ENCODE results near the gene SCGB1A1.

Gene SCGB1A1

DNA sequence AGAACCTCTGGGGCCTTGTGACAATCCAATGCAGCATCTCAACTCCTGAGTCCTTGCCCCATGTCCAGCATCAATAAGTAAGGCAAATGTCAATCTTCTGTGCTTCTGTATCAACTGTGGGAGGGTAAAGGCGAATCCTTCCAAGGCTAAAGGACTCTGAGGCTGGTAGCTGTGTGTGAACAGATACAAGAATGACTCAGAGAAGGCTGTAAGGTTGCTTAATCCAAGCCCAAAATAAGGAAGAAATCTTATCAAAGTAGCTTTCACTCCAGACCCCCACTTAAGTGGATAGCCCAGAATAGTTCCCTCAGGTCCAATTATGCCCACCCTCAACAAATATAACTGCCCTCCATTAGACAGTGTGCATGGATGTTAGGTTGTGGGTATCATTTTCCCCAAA lies 28.1 kb upstream of the SCGB1A1 start:
- no peaks in the 10 kb centered on the region for H3K27me3 ChIP-seq (ENCODE audit: insufficient read depth, low read length)
- H3K9me3 ChIP-seq (ENCODE audit: low read length), result no peaks in the 10 kb centered on the region
- no peak overlapping the region for H2AFZ ChIP-seq (ENCODE audit: low read depth, low read length)
- H3K4me1 ChIP-seq (ENCODE audit: insufficient read depth, low read length), result peaks cover 4% of the 10 kb centered on the region
- H3K4me3 ChIP-seq (ENCODE audit: low read length), result no peak overlapping the region
- H3K36me3 ChIP-seq (ENCODE audit: insufficient read depth, low read length), result no peaks in the 10 kb centered on the region

DNA sequence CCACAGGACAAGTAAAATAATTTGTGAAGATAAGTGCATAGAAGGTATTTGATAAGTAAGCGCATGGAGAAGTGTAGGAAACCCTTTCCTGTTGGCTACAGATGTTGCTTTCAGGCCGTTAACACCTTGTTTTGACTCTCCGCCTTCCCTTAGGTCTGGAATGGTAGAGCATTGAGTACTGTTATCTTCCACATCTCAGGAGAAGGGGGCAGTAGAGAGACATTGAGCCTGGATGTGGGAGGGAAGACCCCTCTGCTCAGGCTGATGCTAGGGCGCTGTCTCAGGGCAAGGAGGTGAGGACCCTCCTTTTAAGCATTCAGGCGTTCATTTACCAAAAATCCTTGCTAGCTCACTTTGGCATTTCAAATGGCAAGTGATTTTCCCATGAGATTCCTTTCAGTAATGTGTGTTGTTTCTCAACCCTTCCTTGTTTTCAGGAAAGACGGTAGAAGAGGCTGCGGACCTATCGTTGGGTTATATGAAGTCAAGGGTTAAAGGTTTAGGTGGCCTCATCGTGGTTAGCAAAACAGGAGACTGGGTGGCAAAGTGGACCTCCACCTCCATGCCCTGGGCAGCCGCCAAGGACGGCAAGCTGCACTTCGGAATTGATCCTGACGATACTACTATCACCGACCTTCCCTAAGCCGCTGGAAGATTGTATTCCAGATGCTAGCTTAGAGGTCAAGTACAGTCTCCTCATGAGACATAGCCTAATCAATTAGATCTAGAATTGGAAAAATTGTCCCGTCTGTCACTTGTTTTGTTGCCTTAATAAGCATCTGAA lies 27.0 kb upstream of the SCGB1A1 start:
- Histone ChIP-seq H3K27me3 (ENCODE audit: insufficient read depth, low read length) (no peaks in the 10 kb centered on the region), H3K36me3 (ENCODE audit: insufficient read depth, low read length) (no peaks in the 10 kb centered on the region), H3K9me3 (ENCODE audit: low read length) (no peaks in the 10 kb centered on the region), H3K4me1 (ENCODE audit: insufficient read depth, low read length) (peaks cover 4% of the 10 kb centered on the region), H2AFZ (ENCODE audit: low read depth, low read length) (no peak overlapping the region), H3K4me3 (ENCODE audit: low read length) (no peak overlapping the region)

DNA sequence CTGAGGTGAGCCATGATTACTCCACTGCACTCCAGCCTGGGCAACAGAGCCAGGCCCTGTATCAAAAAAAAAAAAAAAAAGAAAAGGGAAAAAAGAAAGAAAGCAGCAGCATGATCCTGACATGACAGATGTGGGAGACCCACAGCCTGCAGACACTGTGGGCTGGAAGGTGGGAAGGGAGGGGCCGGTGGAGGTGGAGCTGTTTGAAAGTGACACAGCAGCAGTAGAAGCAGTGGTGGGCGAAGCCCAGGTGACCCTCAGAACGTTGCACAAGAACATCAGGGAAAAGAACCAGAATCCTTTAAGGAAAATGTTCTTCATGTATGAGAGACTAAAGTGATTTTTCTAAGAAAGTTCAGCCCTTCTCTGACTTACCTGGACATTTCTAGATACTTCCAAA lies 26.3 kb upstream of the SCGB1A1 start:
- H2AFZ ChIP-seq (ENCODE audit: low read depth, low read length), result no peak overlapping the region
- H3K9me3 ChIP-seq (ENCODE audit: low read length), result no peaks in the 10 kb centered on the region
- H3K27me3 ChIP-seq (ENCODE audit: insufficient read depth, low read length), result no peaks in the 10 kb centered on the region
- peaks cover 4% of the 10 kb centered on the region for H3K4me1 ChIP-seq (ENCODE audit: insufficient read depth, low read length)
- H3K36me3 ChIP-seq (ENCODE audit: insufficient read depth, low read length), result no peaks in the 10 kb centered on the region
- no peak overlapping the region for H3K4me3 ChIP-seq (ENCODE audit: low read length)

DNA sequence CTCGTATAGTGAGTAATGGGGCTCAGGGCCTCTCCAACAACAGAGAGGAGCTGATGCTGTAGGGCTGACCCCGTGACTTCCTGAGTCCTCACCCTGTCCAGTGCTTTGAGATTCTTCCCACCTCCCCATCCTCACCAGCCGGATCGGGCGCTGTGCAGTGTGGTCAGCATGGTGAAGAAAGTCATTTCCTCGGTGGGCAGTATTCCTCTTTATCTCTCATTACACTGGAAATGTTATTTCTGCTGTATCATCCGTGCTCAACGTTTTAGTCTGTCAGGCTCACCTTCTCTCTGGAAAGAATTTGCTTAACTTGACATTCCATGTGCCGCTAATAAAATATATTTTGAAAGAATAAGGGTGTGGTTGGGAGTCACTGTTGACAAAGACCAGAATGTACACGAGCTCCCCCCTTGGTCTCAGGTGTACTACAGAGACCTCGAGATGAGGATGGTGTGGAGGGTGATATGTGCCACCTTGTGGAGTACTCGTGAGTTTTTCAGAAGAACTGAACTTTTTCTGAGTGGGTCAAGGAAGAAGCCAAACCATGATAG lies 25.7 kb upstream of the SCGB1A1 start:
- peaks cover 4% of the 10 kb centered on the region for H3K4me1 ChIP-seq (ENCODE audit: insufficient read depth, low read length)
- H2AFZ ChIP-seq (ENCODE audit: low read depth, low read length), result no peak overlapping the region
- H3K27me3 ChIP-seq (ENCODE audit: insufficient read depth, low read length), result no peaks in the 10 kb centered on the region
- no peaks in the 10 kb centered on the region for H3K9me3 ChIP-seq (ENCODE audit: low read length)
- no peaks in the 10 kb centered on the region for H3K36me3 ChIP-seq (ENCODE audit: insufficient read depth, low read length)
- H3K4me3 ChIP-seq (ENCODE audit: low read length), result no peak overlapping the region

DNA sequence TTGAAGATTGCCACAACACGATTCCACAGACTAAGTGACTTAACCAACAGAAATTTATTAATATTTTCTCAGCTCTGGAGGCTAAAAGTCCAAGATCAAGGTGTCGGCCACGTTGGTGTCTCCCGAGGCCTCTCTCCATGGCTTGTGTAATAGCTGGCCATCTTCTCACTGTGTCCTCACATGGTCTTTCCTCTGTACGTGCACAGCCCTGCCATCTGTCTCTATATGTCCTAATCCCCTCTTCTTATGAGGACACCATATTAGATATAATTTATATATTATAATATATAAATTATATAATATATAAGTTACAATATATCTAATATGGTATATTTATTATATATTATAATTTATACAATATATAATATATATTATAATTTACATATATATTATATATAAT lies 25.1 kb upstream of the SCGB1A1 start:
- H3K36me3 ChIP-seq (ENCODE audit: insufficient read depth, low read length), result no peaks in the 10 kb centered on the region
- H2AFZ ChIP-seq (ENCODE audit: low read depth, low read length), result no peak overlapping the region
- H3K4me1 ChIP-seq (ENCODE audit: insufficient read depth, low read length), result peaks cover 4% of the 10 kb centered on the region
- no peaks in the 10 kb centered on the region for H3K9me3 ChIP-seq (ENCODE audit: low read length)
- no peak overlapping the region for H3K4me3 ChIP-seq (ENCODE audit: low read length)
- no peaks in the 10 kb centered on the region for H3K27me3 ChIP-seq (ENCODE audit: insufficient read depth, low read length)

DNA sequence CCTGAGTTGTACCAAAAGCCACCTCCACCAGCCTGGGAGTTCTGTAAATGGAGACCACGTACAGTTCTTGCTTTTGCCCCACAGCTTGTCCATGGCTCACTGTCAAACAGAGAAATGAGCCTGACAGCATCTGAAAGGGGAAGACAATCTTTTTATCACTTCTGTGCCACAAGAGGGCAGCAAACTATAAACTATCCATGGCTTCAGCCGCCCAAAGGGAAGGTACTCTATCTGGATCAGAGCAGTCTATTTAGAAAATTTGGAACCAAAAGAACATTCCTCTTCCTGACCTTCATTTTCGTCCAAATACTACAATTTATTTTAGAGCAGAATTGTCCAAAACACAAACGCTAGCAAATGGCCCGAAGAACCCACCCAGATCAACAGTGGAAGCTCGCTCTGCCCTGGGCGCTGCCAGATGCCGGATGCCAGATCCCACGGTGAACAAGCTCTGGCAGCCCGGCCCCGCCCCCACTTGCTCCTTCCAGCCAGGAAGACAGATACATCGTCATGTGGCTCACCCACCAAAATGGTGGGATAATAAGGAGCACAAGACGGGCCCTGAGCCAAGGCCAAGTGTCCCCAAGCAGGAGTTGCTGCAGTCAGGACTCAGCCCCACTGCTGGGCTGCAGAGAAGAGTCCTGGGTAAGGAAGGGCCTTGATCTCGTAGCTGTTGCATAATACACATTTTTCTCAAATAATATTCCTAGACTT lies 23.9 kb upstream of the SCGB1A1 start:
- Histone ChIP-seq H3K4me1 (ENCODE audit: insufficient read depth, low read length) (peaks cover 4% of the 10 kb centered on the region), H3K36me3 (ENCODE audit: insufficient read depth, low read length) (no peaks in the 10 kb centered on the region), H2AFZ (ENCODE audit: low read depth, low read length) (peak overlapping the region; percentile 12), H3K4me3 (ENCODE audit: low read length) (no peak overlapping the region), H3K27me3 (ENCODE audit: insufficient read depth, low read length) (no peaks in the 10 kb centered on the region), H3K9me3 (ENCODE audit: low read length) (no peaks in the 10 kb centered on the region)

DNA sequence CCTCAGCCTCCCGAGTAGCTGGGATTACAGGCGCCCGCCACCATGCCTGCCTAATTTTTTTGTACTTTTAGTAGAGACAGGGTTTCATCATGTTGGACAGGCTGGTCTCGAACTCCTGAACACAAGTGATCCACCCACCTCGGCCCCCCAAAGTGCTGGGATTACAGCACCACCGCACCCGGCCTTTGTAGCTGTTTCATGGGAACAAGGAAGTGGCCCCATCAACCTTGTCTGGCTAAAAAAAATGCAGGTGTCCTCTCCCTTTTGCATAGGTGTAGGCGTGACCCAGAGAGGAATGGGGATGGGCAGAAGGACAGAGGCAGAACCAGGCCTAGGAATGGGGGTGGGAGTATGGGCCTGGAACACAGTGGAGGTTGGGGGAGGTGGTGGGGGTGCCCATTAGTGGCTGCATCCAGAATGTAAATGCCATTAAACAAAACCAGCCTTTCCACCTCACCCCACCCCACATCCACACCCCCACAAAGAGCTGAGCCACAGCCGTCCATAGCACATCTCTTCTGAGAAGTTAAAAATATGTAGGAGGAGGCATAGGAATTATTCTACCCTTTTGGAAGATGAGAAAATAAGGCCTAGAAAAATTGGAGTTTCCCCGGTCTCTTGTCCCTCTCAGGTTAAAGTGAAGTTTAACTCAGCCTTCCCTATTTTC lies 22.8 kb upstream of the SCGB1A1 start:
- Histone ChIP-seq H3K9me3 (ENCODE audit: low read length) (no peaks in the 10 kb centered on the region), H3K4me1 (ENCODE audit: insufficient read depth, low read length) (peaks cover 6% of the 10 kb centered on the region), H3K27me3 (ENCODE audit: insufficient read depth, low read length) (no peaks in the 10 kb centered on the region), H3K4me3 (ENCODE audit: low read length) (no peak overlapping the region), H3K36me3 (ENCODE audit: insufficient read depth, low read length) (no peaks in the 10 kb centered on the region), H2AFZ (ENCODE audit: low read depth, low read length) (no peak overlapping the region)

DNA sequence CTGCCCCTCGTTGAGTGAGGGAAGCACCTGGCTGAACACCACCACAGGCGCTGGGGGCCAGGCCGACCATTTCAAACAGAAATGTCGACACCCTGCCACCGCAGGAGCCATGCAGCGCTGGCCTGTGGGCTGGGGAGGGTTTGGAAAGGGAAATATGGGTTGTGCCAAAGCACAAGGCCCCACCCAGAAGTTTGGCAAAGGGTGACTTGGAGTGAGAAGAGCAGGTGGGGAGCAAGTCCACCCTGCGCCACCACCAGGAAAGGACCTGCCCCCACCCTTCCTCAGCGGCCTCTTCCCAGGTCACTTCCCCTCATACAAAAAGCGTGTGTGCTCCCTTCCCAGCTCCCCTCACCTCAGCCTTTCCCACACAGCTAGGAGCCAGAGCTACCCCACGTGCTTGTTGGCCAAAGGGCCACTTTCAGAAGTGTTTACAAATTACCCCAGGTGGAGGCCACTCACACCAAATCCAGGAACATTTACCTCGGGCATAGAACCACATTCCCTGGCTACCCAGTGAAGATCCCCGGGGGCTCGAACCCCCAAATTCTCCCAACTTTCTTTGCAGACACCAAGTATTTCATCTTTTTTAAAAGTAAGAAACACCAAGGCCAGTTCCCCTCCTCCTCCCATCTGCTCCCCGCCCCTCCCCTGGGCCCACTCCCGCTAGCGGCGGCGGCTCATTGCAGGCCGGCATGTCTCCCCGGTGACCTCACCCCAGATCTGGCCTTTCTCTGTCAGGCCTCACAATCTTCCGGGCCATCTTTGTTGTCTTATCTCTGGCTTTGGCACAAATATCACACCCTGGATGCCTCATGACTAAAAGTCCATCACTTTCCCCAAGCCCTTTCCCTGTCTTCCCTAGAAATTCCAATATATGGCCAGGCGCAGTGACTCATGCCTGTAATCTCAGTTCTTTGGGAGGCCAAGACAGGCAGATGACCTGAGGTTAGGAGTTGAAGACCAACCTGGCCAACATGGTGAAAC lies 20.5 kb upstream of the SCGB1A1 start:
- Histone ChIP-seq H2AFZ (ENCODE audit: low read depth, low read length) (no peak overlapping the region), H3K4me3 (ENCODE audit: low read length) (no peak overlapping the region), H3K27me3 (ENCODE audit: insufficient read depth, low read length) (no peaks in the 10 kb centered on the region), H3K36me3 (ENCODE audit: insufficient read depth, low read length) (no peaks in the 10 kb centered on the region), H3K9me3 (ENCODE audit: low read length) (no peaks in the 10 kb centered on the region), H3K4me1 (ENCODE audit: insufficient read depth, low read length) (peaks cover 10% of the 10 kb centered on the region)

DNA sequence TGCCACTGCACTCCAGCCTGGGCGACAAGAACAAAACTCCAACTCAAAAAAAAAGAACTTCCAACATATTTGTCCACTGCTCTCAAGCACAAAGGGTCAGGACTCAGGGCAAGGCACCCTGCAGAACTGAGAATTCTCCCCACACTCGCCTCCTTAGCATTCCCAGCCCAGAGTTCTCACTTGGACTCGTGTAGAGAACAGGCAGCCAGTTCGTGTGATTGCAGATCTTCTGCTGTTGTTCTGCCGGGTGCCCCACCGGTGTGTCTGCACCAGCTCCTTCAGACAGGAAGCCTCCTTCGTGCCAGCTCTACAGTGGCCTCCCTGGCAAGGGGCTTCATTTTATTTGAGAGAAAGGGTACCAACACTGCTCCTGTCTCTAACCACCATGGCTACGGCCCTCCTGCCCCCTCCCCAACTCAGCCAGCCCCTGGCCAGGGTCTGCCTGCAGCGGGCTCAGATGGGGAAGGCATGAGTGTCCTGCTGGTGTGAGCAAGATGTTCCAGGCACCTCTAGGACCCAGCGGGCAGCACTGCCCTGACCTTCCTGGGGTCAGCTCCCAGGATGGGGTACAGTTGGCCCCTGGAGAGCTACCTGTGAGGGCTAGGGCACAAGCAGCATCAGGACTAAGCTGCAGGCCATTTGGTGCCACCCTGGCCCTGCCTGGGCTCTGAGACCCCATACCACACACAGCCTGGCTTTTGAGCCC lies 19.5 kb upstream of the SCGB1A1 start:
- H3K4me3 ChIP-seq (ENCODE audit: low read length), result no peak overlapping the region
- H3K9me3 ChIP-seq (ENCODE audit: low read length), result no peaks in the 10 kb centered on the region
- no peak overlapping the region for H2AFZ ChIP-seq (ENCODE audit: low read depth, low read length)
- peaks cover 10% of the 10 kb centered on the region for H3K4me1 ChIP-seq (ENCODE audit: insufficient read depth, low read length)
- peaks cover 4% of the 10 kb centered on the region for H3K27me3 ChIP-seq (ENCODE audit: insufficient read depth, low read length)
- H3K36me3 ChIP-seq (ENCODE audit: insufficient read depth, low read length), result no peaks in the 10 kb centered on the region

DNA sequence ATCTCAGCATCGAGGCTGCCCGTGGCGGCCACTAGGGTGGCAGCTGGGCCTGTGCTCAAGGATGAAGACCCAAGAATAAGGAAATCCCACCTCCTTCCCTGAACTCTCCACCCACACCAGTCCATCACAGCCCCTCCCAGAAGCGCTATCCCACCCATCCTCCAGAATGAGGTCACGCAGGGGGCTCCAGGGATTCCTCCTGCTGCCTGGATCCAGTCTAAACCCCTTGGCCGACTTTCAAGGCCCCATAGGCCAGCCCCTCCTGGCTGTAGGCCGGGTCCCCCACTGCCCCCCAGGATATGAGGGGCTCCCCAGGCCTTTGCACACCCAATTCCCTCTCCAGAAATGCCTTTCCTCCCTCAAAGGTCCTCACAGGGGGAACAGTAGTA lies 19.0 kb upstream of the SCGB1A1 start:
- peaks cover 10% of the 10 kb centered on the region for H3K4me1 ChIP-seq (ENCODE audit: insufficient read depth, low read length)
- no peak overlapping the region for H2AFZ ChIP-seq (ENCODE audit: low read depth, low read length)
- no peak overlapping the region for H3K4me3 ChIP-seq (ENCODE audit: low read length)
- no peaks in the 10 kb centered on the region for H3K9me3 ChIP-seq (ENCODE audit: low read length)
- H3K27me3 ChIP-seq (ENCODE audit: insufficient read depth, low read length), result peaks cover 9% of the 10 kb centered on the region
- H3K36me3 ChIP-seq (ENCODE audit: insufficient read depth, low read length), result no peaks in the 10 kb centered on the region

DNA sequence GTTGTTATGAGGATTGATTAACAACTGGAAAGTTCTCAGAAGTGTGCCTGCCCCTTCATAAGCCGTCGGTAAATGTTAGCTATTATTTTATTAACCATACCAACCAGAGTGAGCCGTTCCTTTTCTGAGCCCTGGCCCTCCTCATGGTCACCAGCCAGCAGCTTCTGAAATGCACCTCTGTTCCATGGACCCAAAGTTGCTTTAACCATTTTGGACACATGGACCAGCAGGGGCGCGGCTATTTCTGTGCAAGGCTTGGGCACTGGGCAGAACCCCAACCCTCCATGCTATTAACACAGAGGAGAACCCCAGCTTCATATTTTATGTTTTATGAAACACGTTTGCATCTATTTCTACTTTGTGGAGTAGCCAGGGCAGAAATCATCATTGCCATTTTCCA lies 18.6 kb upstream of the SCGB1A1 start:
- Histone ChIP-seq H3K4me1 (ENCODE audit: insufficient read depth, low read length) (peaks cover 7% of the 10 kb centered on the region), H3K4me3 (ENCODE audit: low read length) (no peak overlapping the region), H3K36me3 (ENCODE audit: insufficient read depth, low read length) (no peaks in the 10 kb centered on the region), H3K27me3 (ENCODE audit: insufficient read depth, low read length) (peaks cover 9% of the 10 kb centered on the region), H2AFZ (ENCODE audit: low read depth, low read length) (no peak overlapping the region), H3K9me3 (ENCODE audit: low read length) (no peaks in the 10 kb centered on the region)

DNA sequence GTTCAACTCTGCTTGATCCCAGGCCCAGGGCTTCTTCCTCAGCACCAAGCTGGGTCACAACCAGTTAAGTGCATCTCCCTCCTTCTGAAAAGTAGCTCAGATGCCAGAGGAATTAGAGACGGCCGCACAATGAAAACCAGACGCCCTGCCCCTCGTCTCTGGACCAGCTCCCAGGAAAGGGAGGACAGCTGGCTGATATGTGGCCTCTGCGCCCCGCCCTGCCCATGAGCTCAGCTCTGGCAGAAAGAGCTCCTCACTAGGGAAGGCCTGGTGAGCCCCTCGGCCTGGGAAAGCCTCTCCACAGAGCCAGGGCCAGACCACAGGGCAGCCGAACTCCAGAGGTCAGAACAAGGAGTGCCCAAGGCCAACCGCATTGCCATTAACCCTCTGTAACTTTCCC lies 18.1 kb upstream of the SCGB1A1 start:
- Histone ChIP-seq H3K4me3 (ENCODE audit: low read length) (no peak overlapping the region), H2AFZ (ENCODE audit: low read depth, low read length) (no peak overlapping the region), H3K36me3 (ENCODE audit: insufficient read depth, low read length) (no peaks in the 10 kb centered on the region), H3K4me1 (ENCODE audit: insufficient read depth, low read length) (peaks cover 6% of the 10 kb centered on the region), H3K9me3 (ENCODE audit: low read length) (no peaks in the 10 kb centered on the region), H3K27me3 (ENCODE audit: insufficient read depth, low read length) (peaks cover 9% of the 10 kb centered on the region)

All from neuron (in vitro differentiated cells).